Measurements from ENCODE around the gene DSCAM. TPM values are rescaled to one million over a fixed set of nuclear protein-coding genes. Genes with fewer than 3 reads are reported as not detected.

The DSCAM gene
- total RNA-seq, 1 experiment from 2014 or later = not detected

- H3K36me3 ChIP-seq (ENCODE audit: control insufficient read depth in 1 of 2, insufficient read depth in 2 of 2, low read length in 2 of 2) = no peaks in the 10 kb centered on the region
- H4K20me1 ChIP-seq (ENCODE audit: insufficient read depth) = no peaks in the 10 kb centered on the region
- ATAC-seq (no peak), DNase-seq (ENCODE audit: low read depth, low spot score) (no peak)
- RAD21 ChIA-PET (ENCODE audit: low non-redundant PET in 1 of 2, low total read pairs in 2 of 2, uncharacterized antibody in 2 of 2, unreplicated experiment in 2 of 2) = no interaction called here
- no peaks in the 10 kb centered on the region for H3K79me2 ChIP-seq (ENCODE audit: insufficient read depth, low read length)
- H3K9me3 ChIP-seq (ENCODE audit: control insufficient read depth in 1 of 2, insufficient read depth in 1 of 2, low read depth in 1 of 2, low read length in 2 of 2) = peaks cover 11 to 32% of the 10 kb centered on the region in 2 experiments; a peak in 3 of 4 replicates
- intact Hi-C loops (cut with micrococcal nuclease) = no loop called here
- POLR2A ChIA-PET = no interaction called here
- no peak overlapping the region for H2AFZ ChIP-seq (ENCODE audit: low read depth, low read length, poor library complexity, severe bottlenecking)
- H3K4me3 ChIP-seq (replicated peaks in 1 of 2; ENCODE audit: low read depth in 1 of 2, low read length in 2 of 2) = no peak overlapping the region
- no peak overlapping the region for H3K4me2 ChIP-seq (ENCODE audit: low read length)
- TF ChIP-seq CEBPB (IDR thresholded peaks at IDR 0.05; ENCODE audit: low read depth) (no peak), JUND (IDR thresholded peaks at IDR 0.05) (no peak), SIN3A (IDR thresholded peaks at IDR 0.05; ENCODE audit: low read depth) (no peak), ZNF274 (IDR thresholded peaks at IDR 0.05; ENCODE audit: low read depth, low read length) (no peak), CTCF (IDR thresholded peaks at IDR 0.05 in 2 of 3, conservative IDR thresholded peaks at IDR 0.05 in 1 of 3; ENCODE audit: borderline replicate concordance in 1 of 3, insufficient read depth in 1 of 3, low read depth in 2 of 3, low read length in 2 of 3) (no peak), REST (IDR thresholded peaks at IDR 0.05; ENCODE audit: low read depth) (no peak), CBX3 (IDR thresholded peaks at IDR 0.05; ENCODE audit: low read depth) (no peak), ZFX (IDR thresholded peaks at IDR 0.05) (no peak), ELF1 (IDR thresholded peaks at IDR 0.05; ENCODE audit: borderline replicate concordance, low read depth) (no peak), POLR2AphosphoS5 (IDR thresholded peaks at IDR 0.05; ENCODE audit: low read depth, low read length) (no peak)
- no peaks in the 10 kb centered on the region for H3K9me2 ChIP-seq (ENCODE audit: insufficient read depth)
- no TSS peak for BruUV-seq (replicated peaks)
- CTCF ChIA-PET = no interaction called here
- no peak overlapping the region for H3K9ac ChIP-seq (ENCODE audit: low read length)
- no peaks in the 10 kb centered on the region for H3K4me1 ChIP-seq (ENCODE audit: control insufficient read depth in 1 of 2, insufficient read depth in 2 of 2, low read length in 2 of 2)
- no peak overlapping the region for H3K27ac ChIP-seq (ENCODE audit: low read depth, low read length)
- H3K27me3 ChIP-seq (ENCODE audit: insufficient read depth, low read length) = no peaks in the 10 kb centered on the region
These were observed 7.4 kb downstream of the DSCAM start for GRCh38 chr21:40839521-40839920.

Data from HCT116 (cell line).